Activated CD4-positive, alpha-beta T cell treated with anti-CD3 and anti-CD28 coated beads, Interleukin-2, amount 50 U/mL, for 48 hours (primary cell): ENCODE data around the gene NDUFB11.
"Not testable (repeated sequence)": the region's sequence is repeated elsewhere in the genome, so short reads cannot be mapped to it uniquely, and the experiment has no call there.

Experiments
- DNase-seq, 2 experiments: peaks; one replicate each; pipeline ENCODE4 v3.0.0-alpha.2; 2020

NDUFB11 gene

DNA sequence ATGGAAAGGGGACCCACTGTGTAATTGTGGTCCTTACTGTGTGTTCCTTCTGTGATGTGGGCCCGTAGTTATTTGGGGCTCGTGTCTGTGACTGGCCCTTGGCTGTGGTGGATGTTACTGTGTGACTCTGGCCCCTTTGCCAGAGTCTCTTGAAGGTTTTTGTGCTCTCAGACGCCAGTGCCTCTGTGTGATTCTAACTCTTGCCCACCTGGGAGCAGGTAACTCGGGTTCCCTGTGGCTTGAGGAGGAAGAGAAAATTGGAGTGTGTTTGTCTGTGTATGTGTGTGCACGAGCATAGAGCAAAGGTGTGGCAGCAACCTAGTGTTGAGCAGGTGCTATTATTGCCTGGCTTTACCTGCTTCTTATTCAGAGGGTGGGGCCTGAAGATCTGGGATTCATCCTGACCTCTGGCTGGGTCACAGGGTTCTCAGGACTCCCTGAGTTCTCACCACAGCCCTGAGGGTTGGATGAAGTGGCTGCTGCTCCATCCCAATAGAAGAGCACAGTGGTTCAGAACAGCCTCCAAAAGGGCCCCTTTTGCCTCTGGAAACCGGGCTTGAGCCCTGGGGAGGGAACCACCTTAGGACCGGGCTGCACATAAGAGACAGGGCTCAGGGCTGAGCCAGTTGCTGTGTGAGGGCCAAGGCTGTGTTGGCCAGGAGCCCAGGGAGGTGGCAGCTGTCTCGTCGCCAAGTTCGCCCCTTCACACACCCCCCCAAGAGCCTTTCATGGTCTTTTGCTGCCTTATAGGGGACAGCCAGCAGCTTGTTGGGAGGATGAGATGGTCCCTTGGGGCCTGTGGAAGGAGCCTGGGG, 1.8 kb upstream of the NDUFB11 start:
- DNase-seq, result no peak

DNA sequence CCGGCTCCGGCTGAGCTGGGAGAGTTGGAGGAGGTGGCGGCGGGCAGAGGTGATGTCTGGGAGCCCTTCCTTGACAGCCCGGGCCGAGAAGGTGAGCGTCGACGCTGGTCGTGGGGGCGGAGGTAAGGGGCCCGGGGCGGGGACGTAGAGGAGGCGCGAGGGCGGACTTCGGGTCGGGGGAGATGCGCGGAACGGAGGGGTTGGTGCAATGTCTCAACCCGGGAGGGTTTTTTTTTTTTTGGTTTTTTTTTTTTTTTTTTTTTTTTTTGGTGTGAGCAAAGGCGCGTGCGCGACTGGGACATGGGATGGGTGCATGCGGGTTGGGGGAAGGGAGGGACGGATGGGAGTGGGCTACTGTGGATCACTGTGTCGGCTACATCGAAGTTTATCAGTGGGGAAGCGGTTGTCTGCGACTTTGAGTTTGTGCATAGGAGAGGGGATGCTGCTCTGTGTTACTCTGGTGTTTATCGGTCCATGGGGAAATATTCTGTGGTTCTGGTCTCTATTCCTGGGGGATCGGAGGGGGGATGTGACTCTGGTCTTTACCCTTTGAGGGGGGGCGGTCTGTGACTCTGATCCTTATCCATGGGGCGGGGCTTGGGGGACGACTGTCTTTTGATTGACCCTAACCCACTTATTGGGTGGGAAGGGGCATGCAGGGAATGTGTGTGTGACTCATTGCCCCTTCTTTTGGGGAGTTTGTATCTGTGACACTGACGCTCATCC, 1.1 kb upstream of the NDUFB11 start:
- no peak for DNase-seq

DNA sequence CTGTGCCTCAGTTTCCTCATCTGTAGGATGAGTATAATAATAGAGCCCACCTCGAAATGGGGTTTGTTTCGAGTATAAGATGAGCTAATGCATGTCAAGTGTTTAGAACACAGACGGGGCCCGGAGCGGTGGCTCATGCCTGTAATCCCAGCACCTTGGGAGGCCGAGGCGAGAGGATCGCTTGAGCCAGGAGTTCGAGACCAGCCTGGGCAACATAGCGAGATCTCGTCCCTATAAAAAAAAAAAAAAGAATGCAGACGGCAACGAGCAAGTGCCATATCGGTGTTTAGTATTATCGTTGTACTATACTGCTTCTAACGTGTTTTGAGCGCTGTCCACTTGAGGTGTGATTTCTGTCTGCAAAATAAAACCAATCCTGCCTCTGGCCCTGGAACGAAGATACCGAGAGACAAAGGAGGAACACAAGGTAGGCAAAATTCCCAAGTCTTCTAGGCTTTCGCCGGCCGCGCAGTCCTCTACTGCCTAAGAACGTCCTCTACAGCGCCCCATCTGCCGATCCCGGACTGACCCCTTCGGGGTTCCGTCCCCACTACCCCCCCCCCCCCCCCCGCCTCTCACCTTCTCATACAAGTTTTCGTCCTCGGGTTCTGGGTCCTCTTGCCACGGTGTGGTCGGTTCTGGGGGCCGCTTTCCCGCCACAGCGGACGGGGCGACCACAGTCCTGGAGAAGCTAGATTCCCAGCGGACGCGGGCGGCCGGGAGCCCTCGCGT, 442 bp downstream of the NDUFB11 start:
- DNase-seq, result no peak

DNA sequence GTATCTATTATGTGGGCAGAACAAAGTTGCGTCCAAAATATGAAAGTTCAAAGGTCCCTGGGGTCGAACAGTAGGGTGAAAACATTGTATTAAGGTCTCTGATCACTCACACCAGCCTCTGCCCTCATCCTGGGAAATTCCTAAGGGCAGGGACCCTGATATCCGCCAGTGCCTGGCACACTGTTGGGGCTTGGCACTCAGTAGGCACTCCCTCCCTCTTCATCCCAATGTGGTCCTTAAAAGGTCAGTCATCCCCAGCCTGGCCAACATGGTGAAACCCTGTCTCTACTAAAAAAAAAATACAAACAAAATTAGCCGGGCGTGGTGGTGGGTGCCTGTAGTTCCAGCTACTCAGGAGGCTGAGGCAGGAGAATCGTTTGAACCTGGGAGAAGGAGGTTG, 6.3 kb downstream of the NDUFB11 start:
- no peak for DNase-seq

DNA sequence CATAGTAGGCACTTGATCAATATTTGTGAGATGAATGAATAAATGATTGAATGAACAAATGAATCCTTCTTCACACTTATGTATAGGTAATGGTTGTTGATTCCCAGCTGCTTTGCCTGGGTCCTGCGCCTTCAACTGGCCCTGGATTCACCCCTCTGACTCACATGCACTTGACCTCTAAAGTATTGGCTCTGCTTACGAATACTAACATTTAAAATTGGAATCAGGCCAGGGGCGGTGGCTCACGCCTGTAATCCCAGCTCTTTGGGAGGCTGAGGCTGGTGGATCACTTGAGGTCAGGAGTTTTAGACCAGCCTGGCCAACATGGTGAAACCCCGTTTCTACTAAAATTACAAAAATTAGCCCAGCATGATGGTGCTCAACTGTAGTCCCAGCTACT, 8.9 kb downstream of the NDUFB11 start:
- not testable (repeated sequence) for DNase-seq

DNA sequence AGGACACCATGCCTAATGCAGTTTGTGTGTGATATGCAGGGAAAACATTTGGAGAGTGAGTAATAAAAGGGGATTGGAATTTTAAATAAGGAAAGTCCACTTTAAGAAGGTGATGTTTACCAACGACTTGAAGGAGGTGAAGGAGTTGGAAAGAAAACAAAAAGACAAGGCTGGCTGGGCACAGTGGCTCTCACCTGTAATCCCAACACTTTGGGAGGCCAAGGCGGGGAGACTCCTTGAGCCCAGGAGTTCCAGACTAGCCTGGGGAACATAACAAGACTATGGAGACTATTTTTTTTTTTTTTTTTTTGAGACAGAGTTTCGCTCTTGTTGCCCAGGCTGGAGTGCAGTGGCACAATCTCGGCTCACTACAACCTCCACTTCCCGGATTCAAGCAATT, 11.0 kb downstream of the NDUFB11 start:
- no peak for DNase-seq

DNA sequence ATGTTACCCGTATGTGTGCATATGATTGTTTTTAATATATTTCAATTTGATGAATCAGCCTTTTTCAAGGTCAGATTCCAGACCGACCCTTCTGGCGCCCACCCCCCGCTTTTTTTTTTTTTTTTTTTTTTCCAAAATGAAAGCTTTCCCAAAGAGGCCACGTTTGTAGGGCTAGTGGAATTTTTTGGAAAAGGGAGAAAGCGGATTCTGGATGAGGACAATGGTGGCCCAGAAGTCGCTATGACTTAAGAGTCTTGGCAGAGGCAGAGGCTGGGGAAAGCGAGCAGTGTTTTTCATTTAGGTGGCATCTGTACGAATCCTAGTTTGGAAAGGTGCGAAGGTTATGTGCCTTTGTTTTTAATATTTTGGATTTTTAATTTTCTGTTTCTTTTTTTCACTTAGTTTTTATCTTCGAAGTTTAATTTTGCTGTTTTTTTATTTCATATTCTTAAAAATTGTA, 14.6 kb downstream of the NDUFB11 start:
- no peak for DNase-seq

DNA sequence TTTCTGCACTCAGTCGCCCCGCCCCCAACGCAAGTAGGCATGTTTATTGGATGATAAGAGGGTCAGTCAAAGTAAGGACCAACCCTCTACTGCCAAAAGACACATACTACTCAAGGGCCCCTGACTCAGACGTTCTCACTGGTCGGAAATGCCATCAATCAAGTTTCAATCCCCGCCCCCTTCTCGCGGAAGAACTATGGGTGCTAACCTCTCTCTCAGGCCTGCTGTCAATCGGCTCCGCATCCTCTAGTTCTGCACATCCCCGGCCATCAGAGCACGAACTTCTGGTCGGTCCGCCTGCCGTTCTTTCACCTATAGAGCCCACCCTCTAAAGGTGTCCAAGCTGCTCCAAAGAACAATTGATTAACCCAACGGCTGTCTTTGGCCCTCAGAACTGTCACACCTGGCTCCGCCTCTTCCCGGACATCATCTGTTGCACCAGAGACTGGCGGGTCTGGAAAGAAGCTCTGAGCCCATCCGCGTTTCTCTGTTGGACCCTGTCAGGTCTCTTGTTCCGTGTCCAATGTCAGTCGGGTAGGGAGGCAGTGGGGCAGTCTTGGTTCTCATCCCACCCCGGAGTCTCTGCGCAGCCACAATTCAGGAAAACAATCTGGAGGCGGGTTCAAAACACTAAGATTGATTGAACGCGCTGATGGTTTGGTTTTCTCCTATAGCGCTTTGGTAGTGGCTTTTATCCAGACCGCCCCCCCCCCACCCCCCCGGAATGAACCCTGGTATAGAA, 15.2 kb downstream of the NDUFB11 start:
- peak; percentile 87 to 91 for DNase-seq

DNA sequence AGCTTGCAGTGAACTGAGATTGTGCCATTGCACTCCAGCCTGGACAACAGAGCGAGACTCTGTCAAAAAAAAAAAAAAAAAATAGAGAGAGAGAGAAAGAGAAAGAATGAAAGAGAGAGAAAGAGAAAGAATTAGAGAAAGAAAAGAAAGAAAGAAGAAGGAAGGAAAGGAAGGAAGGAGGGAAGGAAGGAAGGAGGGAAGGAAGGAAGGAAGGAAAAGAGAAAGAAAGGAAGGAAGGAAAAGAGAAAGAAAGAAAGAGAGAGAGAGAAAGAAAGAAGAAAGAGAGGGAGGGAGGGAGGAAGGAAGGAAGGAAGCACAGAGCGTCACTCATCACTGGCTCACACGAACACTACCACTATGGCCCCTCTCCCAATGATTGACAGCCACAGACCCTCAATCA, 20.0 kb downstream of the NDUFB11 start:
- not testable (repeated sequence) for DNase-seq

DNA sequence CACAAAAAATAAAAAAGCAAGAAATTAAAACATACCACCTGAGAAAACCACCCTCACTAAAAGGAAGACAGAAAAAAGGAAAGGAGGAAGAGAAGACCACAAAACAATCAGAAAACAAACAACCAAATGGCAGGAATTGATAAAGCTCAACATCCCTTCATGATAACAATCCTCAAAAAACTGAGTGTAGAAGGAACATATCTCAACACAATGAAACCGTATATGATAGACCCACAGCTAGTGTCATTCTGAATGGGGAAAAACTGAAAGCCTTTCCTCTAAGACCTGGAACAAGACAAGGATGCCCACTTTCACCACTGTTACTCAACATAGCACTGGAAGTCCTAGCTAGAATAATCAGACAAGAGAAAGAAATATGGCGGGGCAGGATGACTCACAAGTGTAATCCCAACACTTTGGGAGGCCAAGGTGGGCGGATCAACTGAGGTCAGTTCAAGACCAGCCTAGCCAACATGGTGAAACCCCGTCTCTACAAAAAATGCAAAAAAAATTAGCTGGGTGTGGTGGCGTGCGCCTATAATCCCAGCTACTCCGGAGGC, 27.9 kb downstream of the NDUFB11 start:
- not testable (repeated sequence) for DNase-seq

DNA sequence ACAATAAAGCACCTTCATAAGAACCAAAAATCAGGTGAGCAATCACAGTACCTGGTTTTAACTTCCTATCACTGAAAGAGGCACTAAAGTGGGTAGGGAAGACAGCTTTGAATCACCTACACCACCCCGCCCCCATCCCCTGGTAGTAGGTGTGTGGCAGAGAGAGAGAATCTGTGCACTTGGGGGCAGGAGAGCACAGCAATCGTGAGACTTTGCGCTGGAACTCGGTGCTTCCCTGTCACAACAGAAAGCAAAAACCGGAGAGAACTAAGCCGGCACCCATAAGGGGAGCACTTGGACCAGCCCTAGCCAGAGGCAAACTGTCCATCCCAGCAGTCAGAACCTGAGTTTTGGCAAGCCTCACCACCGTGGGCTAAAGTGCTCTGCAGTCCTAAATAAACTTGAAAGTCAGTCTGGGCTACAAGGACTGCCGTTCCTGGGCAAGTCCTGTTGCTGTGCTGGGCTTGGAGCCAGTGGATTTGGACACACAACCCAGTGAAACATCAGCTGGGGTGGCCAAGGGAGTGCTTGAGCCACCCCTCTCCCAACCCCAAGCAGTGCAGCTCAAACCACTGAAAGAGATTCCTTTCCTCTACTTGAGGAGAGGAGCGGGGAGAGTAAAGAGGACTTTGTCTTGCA, 32.1 kb downstream of the NDUFB11 start:
- DNase-seq, result no peak

DNA sequence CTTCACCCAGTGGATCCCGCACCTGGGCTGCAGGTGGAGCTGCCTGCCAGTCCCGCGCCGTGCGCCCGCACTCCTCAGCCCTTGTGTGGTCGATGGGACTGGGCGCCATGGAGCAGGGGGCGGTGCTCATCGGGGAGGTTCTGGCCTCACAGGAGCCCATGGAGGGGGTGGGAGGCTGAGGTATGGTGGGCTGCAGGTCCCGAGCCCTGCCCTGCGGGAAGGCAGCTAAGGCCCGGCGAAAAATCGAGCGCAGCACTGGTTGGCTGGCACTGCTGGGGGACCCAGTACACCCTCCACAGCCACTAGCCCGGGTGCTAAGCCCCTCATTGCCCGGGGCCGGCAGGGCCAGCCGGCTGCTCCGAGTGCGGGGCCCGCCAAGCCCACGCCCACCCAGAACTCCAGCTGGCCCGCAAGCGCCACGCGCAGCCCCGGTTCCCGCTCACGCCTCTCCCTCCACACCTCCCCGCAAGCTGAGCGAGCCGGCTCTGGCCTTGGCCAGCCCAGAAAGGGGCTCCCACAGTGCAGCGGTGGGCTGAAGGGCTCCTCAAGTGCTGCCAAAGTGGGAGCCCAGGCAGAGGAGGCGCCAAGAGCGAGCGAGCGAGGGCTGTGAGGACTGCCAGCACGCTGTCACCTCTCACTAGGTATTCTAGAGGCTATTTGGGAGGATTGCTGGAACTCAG, 33.4 kb downstream of the NDUFB11 start:
- not testable (repeated sequence) for DNase-seq

DNA sequence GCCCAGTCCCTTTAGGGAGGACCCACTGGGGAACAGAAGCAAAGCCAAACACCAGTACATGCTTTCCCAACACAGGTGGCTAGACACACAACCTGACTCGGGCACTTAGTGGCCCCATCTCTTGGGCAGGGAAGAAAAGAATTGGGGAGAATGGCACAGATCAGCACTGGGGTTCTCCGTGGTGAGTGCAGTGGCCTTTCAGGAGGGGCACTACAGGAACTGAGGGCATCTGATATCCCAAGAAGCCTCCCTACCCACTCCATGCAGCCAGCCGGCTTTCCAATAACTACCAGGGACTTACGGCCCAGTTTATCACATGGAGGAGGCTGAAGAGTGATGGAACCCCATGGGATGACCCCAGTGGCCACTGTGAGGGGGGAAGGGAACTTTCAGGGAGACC, 43.3 kb downstream of the NDUFB11 start:
- DNase-seq, result no peak

DNA sequence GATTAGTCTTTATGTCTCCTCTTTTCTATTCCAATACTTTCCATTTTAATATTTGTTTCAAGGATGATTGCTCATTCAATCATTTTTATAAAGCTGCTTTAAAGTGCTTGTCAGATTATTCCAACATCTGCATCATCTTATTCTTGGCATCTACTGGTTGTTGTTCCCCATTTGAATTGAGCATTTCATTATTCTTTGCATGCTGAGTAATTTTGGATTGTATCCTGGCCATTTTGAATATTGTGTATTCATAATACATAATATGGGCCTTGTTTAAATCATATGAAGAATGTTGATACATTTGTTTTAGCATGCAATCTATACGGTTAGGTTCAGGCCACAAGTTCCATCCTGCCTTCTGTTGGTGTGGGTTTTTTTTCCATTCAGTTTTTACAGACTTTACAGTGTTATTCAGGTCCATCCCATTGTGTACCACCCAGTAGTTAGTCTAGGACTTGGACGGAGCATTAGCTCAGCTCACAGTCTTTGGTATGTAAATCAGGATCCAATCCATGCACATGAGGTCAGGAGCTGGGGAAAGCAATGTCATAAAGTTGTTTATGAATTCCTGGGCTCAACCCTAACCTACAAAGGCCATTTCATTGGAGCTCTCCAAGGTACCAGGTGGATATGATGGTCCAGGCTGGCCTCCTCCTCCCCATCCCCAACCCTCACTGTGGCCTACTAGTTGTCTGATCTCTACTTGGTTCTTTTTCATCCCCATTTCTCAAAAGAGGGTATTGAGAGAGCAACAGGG, 46.0 kb downstream of the NDUFB11 start:
- no peak for DNase-seq

DNA sequence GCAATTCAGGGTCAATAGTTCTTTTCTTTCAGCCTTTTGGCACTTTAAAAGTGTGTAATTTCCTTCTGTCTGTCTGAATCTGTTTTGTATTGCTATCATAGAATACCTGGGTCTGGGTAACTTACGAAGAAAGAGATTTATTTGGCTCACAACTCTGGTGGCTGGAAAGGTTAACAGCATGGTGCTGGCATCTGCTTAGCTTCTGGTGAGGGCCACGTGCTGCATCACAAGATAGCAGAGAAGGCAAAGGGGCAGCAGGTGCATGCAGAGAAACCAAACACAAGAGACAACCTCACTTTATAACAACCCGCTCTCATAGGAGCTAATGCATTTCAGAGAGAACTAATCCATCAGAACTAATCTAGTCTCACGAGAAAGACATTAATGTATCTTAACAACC, 47.5 kb downstream of the NDUFB11 start:
- DNase-seq, result no peak

DNA sequence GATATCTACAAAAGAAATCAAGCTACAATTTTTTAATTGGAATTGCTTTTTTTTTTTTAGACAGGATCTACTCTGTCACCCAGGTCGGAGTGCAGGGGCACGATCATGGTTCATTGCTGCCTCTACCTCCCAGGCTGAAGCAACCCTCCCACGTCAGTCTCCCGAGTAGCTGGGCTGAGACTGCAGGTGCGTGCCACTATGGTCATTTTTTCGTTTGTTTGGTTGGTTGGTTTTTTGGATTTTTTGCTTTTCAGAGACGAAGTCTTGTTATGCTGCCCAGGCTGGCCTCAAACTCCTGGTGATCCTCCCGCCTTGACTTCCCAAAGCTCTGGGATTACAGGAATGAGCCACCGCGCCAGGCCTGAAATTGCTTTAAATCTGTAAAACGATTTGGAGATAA, 50.6 kb downstream of the NDUFB11 start:
- DNase-seq, result no peak

DNA sequence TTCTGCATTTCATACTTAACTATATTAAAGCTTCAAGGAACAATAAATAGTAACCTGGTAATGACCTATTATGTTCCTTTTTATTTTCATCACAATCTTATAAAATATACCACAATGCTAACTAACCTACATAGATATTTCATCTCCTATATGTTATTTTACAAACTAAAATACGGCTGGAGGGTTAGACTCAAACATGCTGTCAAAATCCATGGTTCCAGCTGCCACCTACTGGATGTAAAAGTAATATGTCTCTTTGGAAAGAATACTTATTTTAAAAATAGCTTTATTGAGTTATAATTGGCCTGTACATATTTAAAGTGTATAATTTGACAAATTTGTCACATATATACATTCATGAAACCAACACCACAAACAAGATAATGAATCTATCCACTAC, 51.3 kb downstream of the NDUFB11 start:
- DNase-seq, result no peak
